GM19463 (cell line): Measurements from ENCODE around the gene TSPAN18.

Experiments used
- ATAC-seq: cut with Tn5 transposase; IDR thresholded peaks from one replicate; pipeline ENCODE4 v1.9.1; 2021; ENCODE audit warnings: mild to moderate bottlenecking, moderate library complexity; ENCODE audit not compliant: unreplicated experiment

Gene TSPAN18

GRCh38 chr11:44863231-44863630, 136.5 kb downstream of the TSPAN18 start:
- ATAC-seq = no peak

- no peak for ATAC-seq
These were observed 139.1 kb downstream of the TSPAN18 start for GRCh38 chr11:44865866-44866272.

GRCh38 chr11:44866286-44866685, 139.5 kb downstream of the TSPAN18 start:
- ATAC-seq = no peak

- ATAC-seq = no peak
These were observed 141.3 kb downstream of the TSPAN18 start for GRCh38 chr11:44868021-44868420.

- no peak for ATAC-seq
These were observed 142.0 kb downstream of the TSPAN18 start for GRCh38 chr11:44868455-44869421.

- ATAC-seq = no peak
These were observed 143.4 kb downstream of the TSPAN18 start for GRCh38 chr11:44870181-44870580.

- no peak for ATAC-seq
These were observed 143.9 kb downstream of the TSPAN18 start for GRCh38 chr11:44870615-44871176.

GRCh38 chr11:44871682-44872081, 144.9 kb downstream of the TSPAN18 start:
- peak; percentile 97 for ATAC-seq

GRCh38 chr11:44872556-44872955, 145.8 kb downstream of the TSPAN18 start:
- ATAC-seq = no peak

- no peak for ATAC-seq
These were observed 146.8 kb downstream of the TSPAN18 start for GRCh38 chr11:44873537-44873936.

GRCh38 chr11:44874284-44874683, 147.5 kb downstream of the TSPAN18 start:
- ATAC-seq = no peak

- ATAC-seq = no peak
These were observed 148.3 kb downstream of the TSPAN18 start for GRCh38 chr11:44875037-44875436.

GRCh38 chr11:44876194-44876723, 149.5 kb downstream of the TSPAN18 start:
- ATAC-seq = no peak

GRCh38 chr11:44876906-44877305, 150.1 kb downstream of the TSPAN18 start:
- no peak for ATAC-seq

GRCh38 chr11:44877571-44878497, 151.1 kb downstream of the TSPAN18 start:
- ATAC-seq = no peak

GRCh38 chr11:44878711-44879110, 151.9 kb downstream of the TSPAN18 start:
- no peak for ATAC-seq

- ATAC-seq = no peak
These were observed 152.7 kb downstream of the TSPAN18 start for GRCh38 chr11:44879432-44879831.

GRCh38 chr11:44880511-44880910, 153.7 kb downstream of the TSPAN18 start:
- no peak for ATAC-seq

GRCh38 chr11:44880953-44881352, 154.2 kb downstream of the TSPAN18 start:
- ATAC-seq = no peak

GRCh38 chr11:44883277-44883676, 156.5 kb downstream of the TSPAN18 start:
- ATAC-seq = no peak

- ATAC-seq = no peak
These were observed 157.3 kb downstream of the TSPAN18 start for GRCh38 chr11:44884056-44884455.
